AG04449 (cell line): ENCODE data around the gene ATP10B.

ENCODE experiments used
- CTCF ChIA-PET: fragments of 350-600 bp; formaldehyde crosslinking; extraction: SDS; loops from one replicate; lab custom pipeline; 2021; ENCODE audit warnings: antibody characterized with exemption; lab: Yijun Ruan, JAX
- POLR2A ChIA-PET: fragments of 400-600, 350-600 bp; formaldehyde crosslinking; extraction: SDS; loops from one replicate; lab custom pipeline; 2020; ENCODE audit warnings: antibody characterized with exemption, inconsistent platforms; lab: Yijun Ruan, JAX
- DNase-seq: peaks from one replicate; pipeline ENCODE4 v3.0.0-alpha.2; 2010; ENCODE audit warnings: low read depth, low spot score
- H3K4me3 ChIP-seq: 2 replicates; pipeline ENCODE4 v1.5.1; 2011; ENCODE audit warnings: low read depth, mild to moderate bottlenecking, control low read depth, low read length
- TF ChIP-seq, protein P1 (sequence below): IDR thresholded peaks from one replicate; pipeline ENCODE4 v1.5.1; 2011; ENCODE audit warnings: mild to moderate bottlenecking, moderate library complexity, low read length, control low read depth, inconsistent platforms; ENCODE audit not compliant: insufficient read depth; ENCODE audit errors: missing control alignments

The ATP10B gene

DNA sequence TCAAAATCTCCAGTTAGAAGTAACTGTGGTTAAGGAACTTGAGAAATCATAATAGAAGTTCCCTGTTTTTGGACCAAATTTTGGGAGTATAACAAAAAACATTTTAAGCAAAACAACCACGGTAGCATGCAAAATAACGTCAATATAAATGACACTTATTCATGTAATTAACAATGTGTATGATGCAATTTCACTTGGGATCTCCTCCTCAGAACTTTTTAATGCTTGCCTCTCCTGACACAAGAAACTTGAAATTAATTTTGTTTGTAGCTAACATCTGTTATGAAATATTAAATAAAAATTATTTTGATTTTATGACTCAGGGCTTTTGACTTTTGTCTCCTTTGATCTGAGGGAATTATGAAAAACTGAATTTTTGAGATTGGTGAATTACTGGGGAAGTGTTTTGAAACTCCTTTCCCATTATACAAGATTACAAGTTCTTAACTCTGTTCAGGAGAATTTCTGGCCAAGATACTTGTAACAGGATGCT lies 149.7 kb downstream of the ATP10B start:
- no peak for DNase-seq
- ChIA-PET CTCF (no interaction called here), POLR2A (no interaction called here)
- no peak overlapping the region for H3K4me3 ChIP-seq
- TF ChIP-seq, protein P1, sequence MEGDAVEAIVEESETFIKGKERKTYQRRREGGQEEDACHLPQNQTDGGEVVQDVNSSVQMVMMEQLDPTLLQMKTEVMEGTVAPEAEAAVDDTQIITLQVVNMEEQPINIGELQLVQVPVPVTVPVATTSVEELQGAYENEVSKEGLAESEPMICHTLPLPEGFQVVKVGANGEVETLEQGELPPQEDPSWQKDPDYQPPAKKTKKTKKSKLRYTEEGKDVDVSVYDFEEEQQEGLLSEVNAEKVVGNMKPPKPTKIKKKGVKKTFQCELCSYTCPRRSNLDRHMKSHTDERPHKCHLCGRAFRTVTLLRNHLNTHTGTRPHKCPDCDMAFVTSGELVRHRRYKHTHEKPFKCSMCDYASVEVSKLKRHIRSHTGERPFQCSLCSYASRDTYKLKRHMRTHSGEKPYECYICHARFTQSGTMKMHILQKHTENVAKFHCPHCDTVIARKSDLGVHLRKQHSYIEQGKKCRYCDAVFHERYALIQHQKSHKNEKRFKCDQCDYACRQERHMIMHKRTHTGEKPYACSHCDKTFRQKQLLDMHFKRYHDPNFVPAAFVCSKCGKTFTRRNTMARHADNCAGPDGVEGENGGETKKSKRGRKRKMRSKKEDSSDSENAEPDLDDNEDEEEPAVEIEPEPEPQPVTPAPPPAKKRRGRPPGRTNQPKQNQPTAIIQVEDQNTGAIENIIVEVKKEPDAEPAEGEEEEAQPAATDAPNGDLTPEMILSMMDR, result no peak

DNA sequence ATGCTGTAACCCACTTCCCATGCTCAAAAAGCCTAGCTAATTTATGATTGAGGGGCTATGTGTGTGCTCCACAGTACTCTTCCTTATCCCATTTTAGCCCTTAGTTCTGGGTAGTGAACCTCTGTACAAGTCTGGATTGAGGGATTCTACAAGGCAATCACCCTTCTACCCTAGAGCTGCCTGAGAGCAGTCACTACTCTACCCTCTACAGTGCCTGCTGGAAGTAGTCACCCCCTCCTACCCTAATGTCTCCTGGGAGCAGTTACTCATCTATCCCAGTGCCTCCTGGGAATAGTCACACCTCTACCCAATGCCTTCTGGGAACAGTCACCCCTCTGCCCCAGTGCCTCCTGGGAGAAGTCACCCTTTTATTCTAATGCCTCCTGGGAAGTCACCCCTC lies 150.6 kb downstream of the ATP10B start:
- ChIA-PET POLR2A (no interaction called here), CTCF (no interaction called here)
- no peak overlapping the region for H3K4me3 ChIP-seq
- no peak for DNase-seq
- TF ChIP-seq, protein P1, result no peak

DNA sequence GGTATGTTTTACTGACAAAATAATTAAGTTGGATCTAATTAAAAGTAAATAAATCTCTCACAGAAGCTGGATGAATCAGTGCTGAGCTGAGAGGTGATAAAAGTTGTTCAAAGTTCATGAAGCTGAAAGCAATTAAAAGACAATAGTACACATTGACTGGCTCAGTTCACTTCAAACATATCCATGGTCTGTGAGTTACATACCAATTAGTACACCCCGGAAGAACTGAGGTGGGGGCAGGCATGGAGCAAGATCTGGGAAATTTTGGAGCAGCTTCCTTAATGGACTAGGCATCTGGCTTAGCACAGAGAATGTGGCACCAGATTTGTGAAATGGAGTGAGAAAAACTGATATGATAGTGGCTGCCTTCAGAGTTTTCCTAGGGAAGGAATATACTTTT lies 152.7 kb downstream of the ATP10B start:
- DNase-seq, result no peak
- POLR2A ChIA-PET, result no interaction called here
- TF ChIP-seq, protein P1, result no peak
- no peak overlapping the region for H3K4me3 ChIP-seq
- CTCF ChIA-PET, result no interaction called here

DNA sequence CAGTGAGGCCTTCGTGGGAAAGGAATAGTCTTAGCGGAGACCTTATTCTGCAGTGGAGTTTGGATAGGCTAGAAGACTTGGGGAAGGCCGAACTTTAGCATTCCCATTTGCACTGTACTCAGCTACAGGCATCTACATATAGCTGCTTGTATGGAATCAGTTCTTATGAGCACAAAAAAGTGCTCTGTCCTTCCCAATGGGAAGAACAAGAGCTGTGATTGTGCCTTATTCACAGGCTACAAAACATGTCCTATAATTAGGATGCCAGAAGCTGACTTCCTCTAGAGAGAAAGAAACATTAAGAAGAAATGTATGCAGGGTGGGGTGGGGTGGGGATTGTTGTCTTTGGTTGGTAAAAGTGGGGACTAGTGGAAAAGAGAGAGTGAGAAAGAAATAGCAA lies 154.7 kb downstream of the ATP10B start:
- no peak for DNase-seq
- CTCF ChIA-PET, result no interaction called here
- TF ChIP-seq, protein P1, result no peak
- POLR2A ChIA-PET, result no interaction called here
- H3K4me3 ChIP-seq, result no peak overlapping the region

DNA sequence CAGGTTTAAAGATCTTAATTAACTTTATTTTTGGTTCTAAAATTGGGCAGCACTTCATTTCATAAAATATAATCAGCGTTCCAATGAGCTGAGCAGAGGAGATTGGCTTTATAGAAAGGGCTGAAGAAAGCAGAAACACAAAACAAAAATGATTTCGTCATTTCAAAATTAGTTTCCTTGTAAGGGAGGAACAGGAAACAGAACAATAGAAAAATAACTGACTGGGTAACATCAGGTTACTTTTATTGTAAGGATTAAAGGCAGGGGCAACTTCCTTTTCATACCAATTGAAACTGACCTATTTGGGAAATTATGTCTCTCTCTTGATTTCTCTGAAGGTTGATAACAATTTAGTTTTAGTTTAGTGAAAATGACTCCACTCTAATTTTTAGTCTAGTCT lies 157.1 kb downstream of the ATP10B start:
- ChIA-PET POLR2A (no interaction called here), CTCF (no interaction called here)
- H3K4me3 ChIP-seq, result no peak overlapping the region
- DNase-seq, result no peak
- TF ChIP-seq, protein P1, result no peak

DNA sequence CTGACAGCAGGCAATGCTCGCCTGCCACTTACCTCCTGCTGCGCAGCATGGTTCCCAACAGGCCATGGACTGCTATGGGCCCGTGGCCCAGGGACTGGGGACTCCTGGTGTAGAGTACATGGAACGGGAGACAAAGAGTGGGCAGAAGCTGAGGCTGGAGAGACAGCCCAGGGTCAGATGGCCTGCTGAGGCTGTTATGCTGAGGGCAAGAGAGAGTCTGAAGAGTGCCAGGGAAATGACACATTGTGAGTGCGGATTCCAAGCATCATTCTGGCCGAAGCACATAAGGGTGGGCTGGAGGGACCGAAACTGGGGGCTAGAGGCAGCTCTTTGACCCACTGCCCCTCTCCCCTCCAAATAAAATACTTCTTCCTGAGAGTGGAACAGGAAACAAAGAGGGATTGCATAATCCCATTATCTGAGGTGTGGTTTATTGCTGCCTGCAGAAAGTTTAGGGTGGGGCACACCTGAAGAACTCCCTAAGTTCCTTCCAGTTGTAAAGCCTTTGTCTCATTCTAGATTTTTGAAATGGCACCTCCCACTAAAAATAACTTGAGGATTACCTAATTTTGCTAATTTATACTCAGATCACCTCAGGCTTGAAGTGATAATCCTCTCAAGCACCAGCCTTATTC lies 158.1 kb downstream of the ATP10B start:
- CTCF ChIA-PET, result no interaction called here
- DNase-seq, result no peak
- POLR2A ChIA-PET, result no interaction called here
- H3K4me3 ChIP-seq, result no peak overlapping the region
- TF ChIP-seq, protein P1, result no peak
